ENCODE data around the gene SLC25A21.

The SLC25A21 gene

DNA sequence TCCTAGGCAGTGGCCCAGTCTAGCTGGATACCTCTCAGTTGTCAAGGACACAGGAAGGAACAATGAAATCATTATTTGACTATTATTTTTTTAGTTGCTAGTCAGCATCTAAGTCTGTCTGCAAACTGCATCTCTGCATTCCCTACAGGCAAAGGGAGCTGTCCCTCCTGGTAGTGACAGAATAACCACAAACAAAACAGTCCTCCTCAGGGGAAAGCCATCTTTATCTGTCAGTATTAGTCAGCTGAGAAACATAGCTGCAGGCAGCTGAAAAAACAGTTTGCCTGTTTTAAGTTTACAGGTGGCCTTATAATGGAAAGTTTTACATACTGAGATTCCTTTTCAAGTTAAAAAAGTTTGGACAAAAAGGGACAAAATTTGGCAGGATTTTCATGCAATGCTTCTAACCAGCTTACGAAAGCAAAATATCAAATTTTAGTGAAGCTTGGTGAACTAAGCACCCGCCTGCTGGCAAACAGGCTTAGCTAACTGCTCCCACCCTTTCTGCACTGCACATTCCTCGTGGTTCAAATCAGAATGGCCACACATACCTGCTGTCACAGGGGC lies 29.5 kb downstream of the SLC25A21 start:
- no peak for DNase-seq
- TF ChIP-seq GATA1 (IDR thresholded peaks at IDR 0.05; ENCODE audit: low read depth, low read length) (no peak), POLR2A (IDR thresholded peaks at IDR 0.05; ENCODE audit: low read length) (no peak)

GRCh38 chr14:37140176-37140575 lies 32.2 kb downstream of the SLC25A21 start:
- TF ChIP-seq GATA1 (IDR thresholded peaks at IDR 0.05; ENCODE audit: low read depth, low read length) (no peak), POLR2A (IDR thresholded peaks at IDR 0.05; ENCODE audit: low read length) (no peak)
- DNase-seq: no peak

DNA sequence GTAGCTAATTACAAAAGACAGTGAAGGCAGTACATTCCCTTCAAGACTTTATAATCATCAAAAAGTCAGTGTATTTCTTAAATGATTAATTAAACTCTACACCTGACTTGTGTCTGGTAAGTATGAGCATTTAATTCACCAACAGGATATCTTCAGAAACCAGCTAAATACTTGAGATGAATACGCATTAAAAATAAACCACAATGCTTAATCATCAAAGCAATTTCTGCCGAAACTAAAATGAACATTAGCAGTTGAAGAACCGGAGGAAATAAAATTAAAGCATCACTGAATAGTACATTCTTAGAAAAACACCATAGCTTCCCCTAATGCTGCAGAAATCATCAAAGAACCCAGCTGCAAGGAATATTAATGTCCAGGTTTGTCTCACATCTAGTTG lies 32.7 kb downstream of the SLC25A21 start:
- TF ChIP-seq POLR2A (IDR thresholded peaks at IDR 0.05; ENCODE audit: low read length): no peak
- TF ChIP-seq GATA1 (IDR thresholded peaks at IDR 0.05; ENCODE audit: low read depth, low read length): no peak
- DNase-seq: no peak

DNA sequence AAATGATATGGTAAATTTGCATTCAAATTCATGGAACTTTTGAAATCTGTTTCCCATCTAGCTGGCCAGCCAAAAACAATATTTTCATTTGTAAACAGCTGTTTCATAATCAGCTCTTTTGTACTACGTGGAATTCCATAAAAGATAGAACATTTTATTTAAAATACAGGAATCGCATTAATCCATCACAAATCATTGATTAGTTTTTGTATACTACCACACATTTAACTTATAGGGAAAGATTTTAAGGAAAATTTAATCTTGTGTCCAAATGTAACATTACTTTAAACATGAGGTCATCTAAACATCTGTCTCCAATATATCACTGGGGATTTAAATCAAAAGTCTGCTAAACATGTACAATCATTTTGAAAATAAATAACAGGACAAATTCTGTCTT lies 33.5 kb downstream of the SLC25A21 start:
- no peak for DNase-seq
- TF ChIP-seq POLR2A (IDR thresholded peaks at IDR 0.05; ENCODE audit: low read length) (no peak), GATA1 (IDR thresholded peaks at IDR 0.05; ENCODE audit: low read depth, low read length) (no peak)

DNA sequence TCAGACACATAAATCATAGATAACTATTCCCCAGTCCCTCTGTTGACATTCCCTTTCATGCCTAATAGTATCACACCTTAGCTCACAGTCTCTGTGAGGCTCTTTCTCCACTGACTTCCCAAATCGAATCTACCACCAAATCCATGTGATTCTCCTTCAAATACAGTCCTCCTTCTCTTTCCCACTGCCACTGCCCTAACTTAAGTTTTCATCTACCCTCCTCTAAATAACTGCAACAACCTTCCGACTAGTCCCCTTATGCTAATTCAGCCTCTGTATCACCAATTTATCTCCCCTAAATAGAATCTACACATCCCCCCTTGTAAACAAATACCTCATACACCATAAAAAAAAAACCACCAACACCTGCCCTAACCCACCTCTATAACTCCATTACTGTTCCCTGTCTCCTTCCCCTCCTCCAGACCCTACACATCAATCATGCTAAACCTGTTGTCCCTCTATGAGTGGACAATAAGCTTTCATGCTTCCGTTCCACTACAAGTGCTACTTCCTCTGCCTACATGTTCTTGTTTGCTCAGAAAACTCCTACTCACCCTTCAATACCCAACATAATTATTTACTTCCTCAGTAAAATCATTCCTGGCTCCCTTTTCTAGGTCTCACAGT lies 39.0 kb downstream of the SLC25A21 start:
- DNase-seq: no peak
- TF ChIP-seq POLR2A (IDR thresholded peaks at IDR 0.05; ENCODE audit: low read length) (no peak), GATA1 (IDR thresholded peaks at IDR 0.05; ENCODE audit: low read depth, low read length) (no peak)

DNA sequence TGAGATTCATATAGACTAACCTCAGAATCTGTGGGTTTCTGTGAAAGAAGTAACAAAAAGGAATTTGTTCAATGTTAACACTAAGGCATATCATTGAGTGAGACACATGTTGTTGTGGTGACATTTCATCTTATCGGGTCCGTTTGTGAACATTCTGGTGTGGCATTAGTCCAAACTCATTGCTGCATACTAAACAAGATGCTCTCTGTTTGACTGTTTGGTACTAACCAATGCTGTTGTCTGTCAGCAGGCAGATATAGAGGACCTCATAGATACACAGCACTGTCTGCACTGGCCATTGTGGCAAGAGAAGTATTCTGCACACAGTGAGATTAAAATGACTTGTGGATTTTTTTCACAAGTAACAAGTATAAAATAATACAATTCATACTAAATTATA lies 41.2 kb downstream of the SLC25A21 start:
- peak; percentile 57 to 84 for DNase-seq

GRCh38 chr14:37129047-37129446 lies 43.4 kb downstream of the SLC25A21 start:
- DNase-seq: no peak
- TF ChIP-seq POLR2A (IDR thresholded peaks at IDR 0.05; ENCODE audit: low read length): no peak
- no peak for TF ChIP-seq GATA1 (IDR thresholded peaks at IDR 0.05; ENCODE audit: low read depth, low read length)

More for the DNA sequence above, 41.2 kb downstream of the SLC25A21 start:
- TF ChIP-seq GATA1 (IDR thresholded peaks at IDR 0.05; ENCODE audit: low read depth, low read length): no peak
- no peak for TF ChIP-seq POLR2A (IDR thresholded peaks at IDR 0.05; ENCODE audit: low read length)

DNA sequence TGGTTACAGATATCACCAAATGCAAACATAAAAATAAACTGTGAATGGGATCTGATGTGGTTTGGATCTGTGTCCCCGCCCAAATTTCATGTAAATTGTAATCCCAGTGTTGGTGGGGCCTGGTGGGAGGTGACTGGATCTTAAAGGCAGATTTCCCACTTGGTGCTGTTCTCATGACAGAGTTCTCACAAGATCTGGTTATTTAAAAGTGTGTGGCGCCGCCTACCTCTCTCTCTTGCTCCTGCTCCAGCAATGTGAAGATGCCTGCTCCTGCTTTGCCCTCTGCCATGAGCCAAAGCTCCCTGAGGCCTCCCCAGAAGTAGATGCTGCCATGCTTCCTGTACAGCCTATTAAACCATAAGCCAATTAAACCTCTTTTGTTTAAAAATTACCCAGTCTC lies 47.8 kb downstream of the SLC25A21 start:
- no peak for TF ChIP-seq GATA1 (IDR thresholded peaks at IDR 0.05; ENCODE audit: low read depth, low read length)
- TF ChIP-seq POLR2A (IDR thresholded peaks at IDR 0.05; ENCODE audit: low read length): no peak
- DNase-seq: peak; percentile 45 to 61

GRCh38 chr14:37122919-37123639 lies 49.3 kb downstream of the SLC25A21 start:
- TF ChIP-seq POLR2A (IDR thresholded peaks at IDR 0.05; ENCODE audit: low read length) (no peak), GATA1 (IDR thresholded peaks at IDR 0.05; ENCODE audit: low read depth, low read length) (no peak)
- DNase-seq: no peak

DNA sequence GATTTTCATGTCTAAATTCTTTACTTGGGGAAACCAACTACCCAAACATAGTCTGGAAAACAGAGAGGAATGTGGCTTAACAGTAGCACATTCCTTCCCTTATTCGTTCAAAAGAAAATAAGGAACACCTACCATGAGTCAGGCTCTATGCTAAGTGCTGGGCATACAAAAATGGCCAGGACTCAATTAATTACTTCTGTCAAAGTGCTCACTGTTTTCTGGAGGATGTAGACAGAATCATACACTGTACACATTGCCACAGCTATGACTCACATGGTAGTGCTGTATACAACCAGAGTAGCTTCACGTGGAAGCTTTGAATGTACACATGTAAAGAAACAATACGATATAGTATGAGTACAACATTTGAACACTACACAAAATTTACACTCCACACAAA lies 50.1 kb downstream of the SLC25A21 start:
- TF ChIP-seq POLR2A (IDR thresholded peaks at IDR 0.05; ENCODE audit: low read length) (no peak), GATA1 (IDR thresholded peaks at IDR 0.05; ENCODE audit: low read depth, low read length) (no peak)
- no peak for DNase-seq

DNA sequence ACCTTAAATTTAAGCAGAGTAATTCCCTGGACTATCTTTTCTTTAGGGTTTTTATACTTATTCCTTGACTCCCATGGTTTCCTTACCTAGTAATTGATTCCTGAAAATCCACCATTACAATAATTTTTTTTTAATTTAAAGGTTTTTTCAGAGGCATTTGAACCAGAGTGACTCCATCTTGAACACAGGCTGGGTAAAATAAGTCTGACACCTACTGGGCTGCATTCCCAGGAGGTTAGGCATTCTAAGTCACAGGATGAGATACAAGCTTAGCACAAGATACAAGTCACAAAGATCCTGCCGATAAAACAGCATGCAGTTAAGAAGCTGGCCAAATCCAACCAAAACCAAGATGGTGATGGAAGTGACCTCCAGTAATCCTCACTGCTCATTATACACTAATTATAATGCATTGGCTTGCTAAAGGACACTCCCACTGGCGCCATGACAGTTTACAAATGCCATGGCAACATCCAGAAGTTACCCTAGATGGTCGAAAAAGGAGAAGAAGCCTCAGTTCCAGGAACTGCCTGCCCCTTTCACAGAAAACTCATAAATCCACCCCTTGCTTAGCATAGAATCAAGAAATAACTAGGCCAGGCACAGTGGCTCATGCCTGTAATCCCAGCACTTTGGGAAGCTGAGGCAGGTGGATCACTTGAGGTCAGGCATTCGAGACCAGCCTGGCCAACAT lies 53.6 kb downstream of the SLC25A21 start:
- peak; percentile 30 to 52 for DNase-seq
- TF ChIP-seq POLR2A (IDR thresholded peaks at IDR 0.05; ENCODE audit: low read length) (no peak), GATA1 (IDR thresholded peaks at IDR 0.05; ENCODE audit: low read depth, low read length) (no peak)

DNA sequence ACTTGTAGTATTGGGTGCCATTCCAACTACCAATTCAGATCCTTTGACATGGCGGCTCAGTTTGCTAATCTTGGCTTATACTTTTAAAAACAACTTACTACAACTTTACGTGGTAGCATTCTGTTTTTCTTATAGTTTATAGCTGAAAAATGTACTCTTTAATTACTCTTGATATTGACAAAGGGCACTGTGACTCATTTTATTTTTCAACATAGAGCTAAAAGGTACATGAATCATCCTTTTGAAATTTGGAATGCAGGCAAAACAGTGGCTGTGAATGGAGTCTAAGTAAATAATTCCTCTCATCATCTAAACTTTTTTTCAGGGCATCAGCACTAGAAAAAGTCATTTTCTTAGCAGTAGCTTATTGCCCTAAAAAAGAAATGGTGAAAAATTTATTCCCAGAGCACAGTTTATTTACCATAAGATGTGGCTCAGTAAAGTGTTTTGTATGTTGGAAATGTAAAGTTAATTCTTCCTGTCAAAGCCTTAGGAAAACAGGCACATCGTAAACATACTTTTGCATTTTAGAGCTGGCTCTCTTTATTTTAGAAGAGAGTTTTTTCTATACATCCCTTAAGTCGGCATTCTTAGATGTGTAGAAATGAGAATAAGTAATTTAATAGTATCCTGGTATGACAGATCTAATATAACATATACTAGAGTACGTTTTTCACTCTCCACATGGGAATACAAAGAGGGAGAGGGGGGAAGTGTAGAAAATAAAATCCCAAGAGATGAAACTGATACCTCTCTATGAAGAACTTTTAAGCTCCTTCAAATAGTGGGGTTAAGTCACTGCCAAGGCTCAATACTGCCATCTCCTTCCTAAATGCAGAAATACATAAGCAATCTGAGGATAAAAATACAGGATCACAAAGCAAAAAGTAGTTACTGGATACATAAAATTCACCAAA lies 55.2 kb downstream of the SLC25A21 start:
- peak; percentile 24 to 45 for DNase-seq
- TF ChIP-seq GATA1 (IDR thresholded peaks at IDR 0.05; ENCODE audit: low read depth, low read length): no peak
- no peak for TF ChIP-seq POLR2A (IDR thresholded peaks at IDR 0.05; ENCODE audit: low read length)

- DNase-seq: no peak
- TF ChIP-seq POLR2A (IDR thresholded peaks at IDR 0.05; ENCODE audit: low read length): no peak
- no peak for TF ChIP-seq GATA1 (IDR thresholded peaks at IDR 0.05; ENCODE audit: low read depth, low read length)
Measured at GRCh38 chr14:37115406-37115805, 57.0 kb downstream of the SLC25A21 start.
